Measurements from ENCODE around the gene BRPF1.

BRPF1 gene

DNA sequence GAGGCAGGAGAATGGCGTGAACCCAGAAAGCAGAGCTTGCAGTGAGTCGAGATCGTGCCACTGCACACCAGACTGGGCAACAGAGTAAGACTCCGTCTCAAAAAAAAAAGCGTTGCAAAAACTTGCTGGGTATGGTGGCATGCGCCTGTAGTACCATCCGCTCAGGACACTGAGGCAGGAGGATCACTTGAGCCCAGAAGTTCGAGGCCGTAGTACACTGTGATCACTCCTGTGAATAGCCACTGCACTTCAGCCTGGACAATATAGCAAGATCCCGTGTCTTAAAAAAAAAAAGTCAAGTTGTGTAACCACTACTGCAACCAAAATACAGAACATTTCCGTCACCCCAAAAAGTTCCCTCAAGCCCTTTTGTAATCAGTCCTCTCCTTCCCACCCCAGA, 62.9 kb downstream of the BRPF1 start:
- peaks cover 83% of the 10 kb centered on the region for H3K79me2 ChIP-seq (ENCODE audit: insufficient read depth, low read length)

DNA sequence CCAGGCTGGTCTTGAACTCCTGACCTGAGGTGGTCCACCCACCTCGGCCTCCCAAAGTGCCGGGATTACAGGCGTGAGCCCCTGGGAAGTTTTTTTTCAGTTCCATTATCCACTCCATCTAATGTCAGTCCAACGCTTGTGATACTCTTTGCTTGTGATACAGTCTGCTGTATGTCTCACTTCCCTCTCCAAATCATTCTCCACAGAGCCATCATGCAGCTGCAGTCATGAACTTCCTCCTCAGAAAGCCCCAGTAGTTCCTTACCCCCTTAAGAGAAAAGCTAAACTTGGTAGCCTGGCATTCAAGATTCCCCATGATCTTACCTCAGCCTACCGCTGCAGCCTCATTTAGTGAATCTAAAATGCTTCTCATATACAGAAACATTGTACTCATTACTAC, 63.7 kb downstream of the BRPF1 start:
- TF ChIP-seq, protein P1, sequence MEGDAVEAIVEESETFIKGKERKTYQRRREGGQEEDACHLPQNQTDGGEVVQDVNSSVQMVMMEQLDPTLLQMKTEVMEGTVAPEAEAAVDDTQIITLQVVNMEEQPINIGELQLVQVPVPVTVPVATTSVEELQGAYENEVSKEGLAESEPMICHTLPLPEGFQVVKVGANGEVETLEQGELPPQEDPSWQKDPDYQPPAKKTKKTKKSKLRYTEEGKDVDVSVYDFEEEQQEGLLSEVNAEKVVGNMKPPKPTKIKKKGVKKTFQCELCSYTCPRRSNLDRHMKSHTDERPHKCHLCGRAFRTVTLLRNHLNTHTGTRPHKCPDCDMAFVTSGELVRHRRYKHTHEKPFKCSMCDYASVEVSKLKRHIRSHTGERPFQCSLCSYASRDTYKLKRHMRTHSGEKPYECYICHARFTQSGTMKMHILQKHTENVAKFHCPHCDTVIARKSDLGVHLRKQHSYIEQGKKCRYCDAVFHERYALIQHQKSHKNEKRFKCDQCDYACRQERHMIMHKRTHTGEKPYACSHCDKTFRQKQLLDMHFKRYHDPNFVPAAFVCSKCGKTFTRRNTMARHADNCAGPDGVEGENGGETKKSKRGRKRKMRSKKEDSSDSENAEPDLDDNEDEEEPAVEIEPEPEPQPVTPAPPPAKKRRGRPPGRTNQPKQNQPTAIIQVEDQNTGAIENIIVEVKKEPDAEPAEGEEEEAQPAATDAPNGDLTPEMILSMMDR (conservative IDR thresholded peaks at IDR 0.05; ENCODE audit: low read length): no peak
- TF ChIP-seq EZH2phosphoT487 (IDR thresholded peaks at IDR 0.05; ENCODE audit: borderline replicate concordance): no peak
- Histone ChIP-seq H3K36me3 (ENCODE audit: insufficient read depth, low read length) (peaks cover 29% of the 10 kb centered on the region; the same call in 1 of the 2 replicates), H2AFZ (ENCODE audit: low read length) (no peak overlapping the region), H3K9ac (ENCODE audit: low read depth, low read length, poor library complexity, severe bottlenecking) (no peak overlapping the region), H3K4me3 (ENCODE audit: low read length, poor library complexity, severe bottlenecking) (peak overlapping the region; percentile 2), H3K27me3 (ENCODE audit: insufficient read depth, low read length, poor library complexity, severe bottlenecking) (no peaks in the 10 kb centered on the region), H3K9me2 (replicated peaks; ENCODE audit: low read depth, low read length) (no peaks in the 10 kb centered on the region), H3K4me1 (ENCODE audit: insufficient read depth, low read length, poor library complexity, severe bottlenecking) (peaks cover 37% of the 10 kb centered on the region), H3K4me2 (ENCODE audit: low read depth, low read length, poor library complexity, severe bottlenecking) (peak overlapping the region; percentile 96), H4K20me1 (ENCODE audit: insufficient read depth, low read length, poor library complexity, severe bottlenecking) (peaks cover 24% of the 10 kb centered on the region), H3F3A (ENCODE audit: low read depth) (no peaks in the 10 kb centered on the region), H3K9me3 (ENCODE audit: insufficient read depth, low read depth, low read length) (no peaks in the 10 kb centered on the region), H3K79me2 (ENCODE audit: insufficient read depth, low read length) (peaks cover 74% of the 10 kb centered on the region)

More for the DNA sequence above, 62.9 kb downstream of the BRPF1 start:
- peak overlapping the region; percentile 97 for H3K4me3 ChIP-seq (ENCODE audit: low read length, poor library complexity, severe bottlenecking)
- H3K4me1 ChIP-seq (ENCODE audit: insufficient read depth, low read length, poor library complexity, severe bottlenecking): peaks cover 39% of the 10 kb centered on the region
- H3F3A ChIP-seq (ENCODE audit: low read depth): no peaks in the 10 kb centered on the region
- peaks cover 24% of the 10 kb centered on the region for H4K20me1 ChIP-seq (ENCODE audit: insufficient read depth, low read length, poor library complexity, severe bottlenecking)
- peak overlapping the region; percentile 99 for H3K9ac ChIP-seq (ENCODE audit: low read depth, low read length, poor library complexity, severe bottlenecking)
- no peak overlapping the region for H2AFZ ChIP-seq (ENCODE audit: low read length)
- no peaks in the 10 kb centered on the region for H3K9me3 ChIP-seq (ENCODE audit: insufficient read depth, low read depth, low read length)
- H3K27me3 ChIP-seq (ENCODE audit: insufficient read depth, low read length, poor library complexity, severe bottlenecking): no peaks in the 10 kb centered on the region
- TF ChIP-seq EZH2phosphoT487 (IDR thresholded peaks at IDR 0.05; ENCODE audit: borderline replicate concordance): no peak
- TF ChIP-seq, protein P1 (conservative IDR thresholded peaks at IDR 0.05; ENCODE audit: low read length): no peak
- H3K36me3 ChIP-seq (ENCODE audit: insufficient read depth, low read length): peaks cover 21% of the 10 kb centered on the region; the same call in 1 of the 2 replicates
- no peaks in the 10 kb centered on the region for H3K9me2 ChIP-seq (replicated peaks; ENCODE audit: low read depth, low read length)
- H3K4me2 ChIP-seq (ENCODE audit: low read depth, low read length, poor library complexity, severe bottlenecking): peak overlapping the region; percentile 96

DNA sequence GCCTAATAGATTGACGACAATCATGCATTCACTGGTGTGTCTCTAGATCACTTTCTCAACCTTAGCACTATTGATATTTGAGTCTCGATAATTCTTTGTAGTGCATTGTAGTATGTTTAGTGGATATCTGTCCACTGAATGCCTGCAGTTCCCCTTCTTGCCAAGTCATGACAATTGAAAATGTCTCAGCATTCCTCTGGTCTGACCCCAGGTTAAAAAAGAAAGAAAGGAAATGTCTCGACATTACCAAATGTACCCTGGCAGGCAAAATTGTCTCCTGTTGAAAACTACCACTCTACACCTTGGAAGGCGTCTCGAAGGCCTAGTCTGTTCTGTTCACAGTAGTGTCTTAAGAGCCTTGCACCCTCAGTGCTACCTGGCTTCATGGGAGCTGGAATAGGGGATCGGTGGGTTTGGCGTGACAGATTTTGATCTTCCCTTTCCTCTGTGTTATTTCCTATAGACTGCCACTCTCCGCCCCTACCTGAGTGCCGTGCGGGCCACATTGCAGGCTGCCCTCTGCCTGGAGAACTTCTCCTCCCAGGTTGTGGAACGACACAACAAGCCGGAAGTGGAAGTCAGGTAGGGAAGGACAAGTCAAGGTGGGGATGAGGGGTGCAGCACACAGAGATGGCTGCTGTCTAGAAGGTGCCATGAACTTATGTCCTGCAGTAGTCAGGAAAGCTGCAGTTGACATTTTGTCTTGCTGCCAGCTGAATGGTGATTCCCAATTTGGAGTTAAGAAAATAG, 65.8 kb downstream of the BRPF1 start:
- peaks cover 42% of the 10 kb centered on the region; the same call in 1 of the 2 replicates for H3K36me3 ChIP-seq (ENCODE audit: insufficient read depth, low read length)
- no peaks in the 10 kb centered on the region for H3K9me2 ChIP-seq (replicated peaks; ENCODE audit: low read depth, low read length)
- H3K4me1 ChIP-seq (ENCODE audit: insufficient read depth, low read length, poor library complexity, severe bottlenecking): peaks cover 19% of the 10 kb centered on the region
- H3K79me2 ChIP-seq (ENCODE audit: insufficient read depth, low read length): peaks cover 55% of the 10 kb centered on the region
- H3K4me2 ChIP-seq (ENCODE audit: low read depth, low read length, poor library complexity, severe bottlenecking): no peak overlapping the region
- no peaks in the 10 kb centered on the region for H3F3A ChIP-seq (ENCODE audit: low read depth)
- no peak overlapping the region for H3K9ac ChIP-seq (ENCODE audit: low read depth, low read length, poor library complexity, severe bottlenecking)
- H3K4me3 ChIP-seq (ENCODE audit: low read length, poor library complexity, severe bottlenecking): no peak overlapping the region
- H3K9me3 ChIP-seq (ENCODE audit: insufficient read depth, low read depth, low read length): no peaks in the 10 kb centered on the region
- no peak overlapping the region for H2AFZ ChIP-seq (ENCODE audit: low read length)
- peaks cover 24% of the 10 kb centered on the region for H4K20me1 ChIP-seq (ENCODE audit: insufficient read depth, low read length, poor library complexity, severe bottlenecking)
- no peak for TF ChIP-seq EZH2phosphoT487 (IDR thresholded peaks at IDR 0.05; ENCODE audit: borderline replicate concordance)
- TF ChIP-seq, protein P1 (conservative IDR thresholded peaks at IDR 0.05; ENCODE audit: low read length): no peak
- no peaks in the 10 kb centered on the region for H3K27me3 ChIP-seq (ENCODE audit: insufficient read depth, low read length, poor library complexity, severe bottlenecking)

Data from Loucy (cell line).